ENCODE measurements around the gene NEIL1. TPM values are rescaled to one million over a fixed set of nuclear protein-coding genes. Genes with fewer than 3 reads are reported as not detected.
A peak's percentile ranks its signal among the peaks of the same experiment; 100 is the strongest.

The NEIL1 gene
- total RNA-seq, 2 experiments from 2014 or later, result 2.8 to 3.2 TPM

GRCh38 chr15:75350601-75351361 lies 3.9 kb downstream of the NEIL1 start:
- H3K9me3 Mint-ChIP-seq (ENCODE audit: insufficient read depth), result peaks cover 19% of the 10 kb centered on the region
- ChIA-PET CTCF (interaction anchor here (6.9 kb wide), 1 partner anchor 17 kb away, joined by 36 read pairs; the partner anchor contains the start of gene MAN2C1), POLR2A (interaction anchor here (1.3 kb wide), 1 partner anchor 18 kb away, joined by 6 read pairs; the partner anchor contains the start of gene MAN2C1)
- H3K4me1 Mint-ChIP-seq (ENCODE audit: low read depth), result peaks cover 37% of the 10 kb centered on the region
- H3K36me3 Mint-ChIP-seq (ENCODE audit: low read depth), result peaks cover 57% of the 10 kb centered on the region
- peak overlapping the region; percentile 99 for H3K27ac Mint-ChIP-seq
- ATAC-seq, result no peak
- H3K4me3 Mint-ChIP-seq, result peak overlapping the region; percentile 64
- DNase-seq, result no peak
- peaks cover 14% of the 10 kb centered on the region for H3K27me3 Mint-ChIP-seq (ENCODE audit: low read depth)

GRCh38 chr15:75352186-75353080 lies 5.6 kb downstream of the NEIL1 start:
- ChIA-PET POLR2A (interaction anchor here (1.6 to 2.5 kb wide), 2 partner anchors 16 to 101 kb away, joined by 3 to 9 read pairs; partner anchors contain the start of gene MAN2C1), CTCF (interaction anchor here (6.9 kb wide), 1 partner anchor 15 kb away, joined by 36 read pairs; the partner anchor contains the start of gene MAN2C1)
- no peak overlapping the region for H3K27ac Mint-ChIP-seq
- peaks cover 28% of the 10 kb centered on the region for H3K4me1 Mint-ChIP-seq (ENCODE audit: low read depth)
- no peak for ATAC-seq
- no peak for DNase-seq
- H3K36me3 Mint-ChIP-seq (ENCODE audit: low read depth), result peaks cover 57% of the 10 kb centered on the region
- H3K4me3 Mint-ChIP-seq, result no peak overlapping the region
- peaks cover 5% of the 10 kb centered on the region for H3K27me3 Mint-ChIP-seq (ENCODE audit: low read depth)
- peaks cover 15% of the 10 kb centered on the region for H3K9me3 Mint-ChIP-seq (ENCODE audit: insufficient read depth)

DNA sequence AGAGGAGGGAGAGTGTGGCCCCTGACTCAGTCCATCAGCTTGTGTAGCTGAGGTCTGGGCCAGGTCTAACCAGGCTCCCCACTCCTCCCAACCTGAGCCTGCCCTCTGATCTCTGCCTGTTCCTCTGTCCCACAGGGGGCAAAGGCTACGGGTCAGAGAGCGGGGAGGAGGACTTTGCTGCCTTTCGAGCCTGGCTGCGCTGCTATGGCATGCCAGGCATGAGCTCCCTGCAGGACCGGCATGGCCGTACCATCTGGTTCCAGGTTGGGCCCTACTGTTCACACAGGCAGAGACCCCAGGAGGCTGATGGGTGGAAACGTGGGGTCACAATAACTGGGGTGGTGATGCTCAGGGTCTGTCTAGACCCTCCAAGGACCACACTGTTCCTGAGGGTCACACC lies 6.8 kb downstream of the NEIL1 start:
- Mint-ChIP-seq H3K36me3 (ENCODE audit: low read depth) (peaks cover 56% of the 10 kb centered on the region), H3K9me3 (ENCODE audit: insufficient read depth) (peaks cover 15% of the 10 kb centered on the region), H3K4me3 (no peak overlapping the region), H3K27me3 (ENCODE audit: low read depth) (peaks cover 5% of the 10 kb centered on the region), H3K4me1 (ENCODE audit: low read depth) (peaks cover 23% of the 10 kb centered on the region), H3K27ac (no peak overlapping the region)
- CTCF ChIA-PET, result interaction anchor here (6.9 kb wide), 1 partner anchor 14 kb away, joined by 36 read pairs; the partner anchor contains the start of gene MAN2C1
- no peak for ATAC-seq
- POLR2A ChIA-PET, result interaction anchor here (0.5 to 2.5 kb wide), 4 partner anchors 15 to 288 kb away, joined by 3 to 9 read pairs (median 4); partner anchors contain the start of gene MAN2C1
- DNase-seq, result no peak

DNA sequence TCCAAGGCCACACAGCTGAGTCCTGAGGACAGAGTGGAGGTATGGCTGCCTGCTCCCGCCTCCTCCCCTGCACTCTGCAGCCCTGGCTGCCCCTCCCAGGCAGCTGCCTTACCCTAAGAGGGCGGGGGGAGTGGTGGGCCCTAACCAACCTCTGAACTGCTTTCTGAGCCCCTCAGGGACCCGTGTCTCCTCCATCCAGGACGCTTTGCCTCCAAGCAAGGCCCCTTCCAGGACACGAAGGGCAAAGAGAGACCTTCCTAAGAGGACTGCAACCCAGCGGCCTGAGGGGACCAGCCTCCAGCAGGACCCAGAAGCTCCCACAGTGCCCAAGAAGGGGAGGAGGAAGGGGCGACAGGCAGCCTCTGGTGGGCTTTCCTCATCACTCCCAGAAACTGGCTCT lies 7.6 kb downstream of the NEIL1 start:
- CTCF ChIA-PET, result interaction anchor here (0.7 to 6.9 kb wide), 2 partner anchors 13 to 15 kb away, joined by 3 to 36 read pairs; partner anchors contain the start of gene MAN2C1
- H3K9me3 Mint-ChIP-seq (ENCODE audit: insufficient read depth), result peaks cover 15% of the 10 kb centered on the region
- H3K27me3 Mint-ChIP-seq (ENCODE audit: low read depth), result peaks cover 3% of the 10 kb centered on the region
- H3K4me3 Mint-ChIP-seq, result no peak overlapping the region
- peaks cover 18% of the 10 kb centered on the region for H3K4me1 Mint-ChIP-seq (ENCODE audit: low read depth)
- POLR2A ChIA-PET, result interaction anchor here (0.9 to 2.5 kb wide), 3 partner anchors 14 to 19 kb away, joined by 3 to 9 read pairs (median 3); partner anchors contain the start of genes COMMD4 and MAN2C1
- no peak for ATAC-seq
- H3K27ac Mint-ChIP-seq, result no peak overlapping the region
- DNase-seq, result no peak
- H3K36me3 Mint-ChIP-seq (ENCODE audit: low read depth), result peaks cover 50% of the 10 kb centered on the region

DNA sequence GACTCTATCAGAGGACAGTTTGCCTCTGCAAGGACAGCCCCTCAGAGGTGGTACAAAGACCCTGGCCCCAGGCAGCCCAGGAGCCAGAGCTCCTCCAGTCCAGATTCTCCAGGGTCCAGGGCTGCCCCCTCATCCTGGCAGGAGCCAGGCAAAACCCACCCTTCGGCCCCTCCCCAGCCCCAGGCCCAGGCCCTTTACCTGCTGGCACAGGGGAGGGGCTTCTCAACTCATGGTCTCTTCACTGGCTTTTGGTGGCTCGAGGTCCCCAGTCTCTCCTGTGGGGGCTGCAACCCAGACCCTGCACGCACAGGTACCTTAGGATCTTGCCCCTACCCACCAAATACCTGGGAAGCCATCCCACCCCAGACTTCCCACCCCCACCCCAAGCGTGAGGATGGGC lies 8.5 kb downstream of the NEIL1 start:
- DNase-seq, result no peak
- Mint-ChIP-seq H3K9me3 (ENCODE audit: insufficient read depth) (peaks cover 7% of the 10 kb centered on the region), H3K27me3 (ENCODE audit: low read depth) (no peaks in the 10 kb centered on the region), H3K27ac (no peak overlapping the region), H3K4me1 (ENCODE audit: low read depth) (peaks cover 9% of the 10 kb centered on the region), H3K36me3 (ENCODE audit: low read depth) (peaks cover 43% of the 10 kb centered on the region), H3K4me3 (no peak overlapping the region)
- ATAC-seq, result no peak
- POLR2A ChIA-PET, result interaction anchor here (0.9 kb wide), 1 partner anchor 13 kb away, joined by 3 read pairs; the partner anchor contains the start of gene MAN2C1
- CTCF ChIA-PET, result interaction anchor here (0.7 to 6.9 kb wide), 2 partner anchors 12 to 14 kb away, joined by 3 to 36 read pairs; partner anchors contain the start of gene MAN2C1

DNA sequence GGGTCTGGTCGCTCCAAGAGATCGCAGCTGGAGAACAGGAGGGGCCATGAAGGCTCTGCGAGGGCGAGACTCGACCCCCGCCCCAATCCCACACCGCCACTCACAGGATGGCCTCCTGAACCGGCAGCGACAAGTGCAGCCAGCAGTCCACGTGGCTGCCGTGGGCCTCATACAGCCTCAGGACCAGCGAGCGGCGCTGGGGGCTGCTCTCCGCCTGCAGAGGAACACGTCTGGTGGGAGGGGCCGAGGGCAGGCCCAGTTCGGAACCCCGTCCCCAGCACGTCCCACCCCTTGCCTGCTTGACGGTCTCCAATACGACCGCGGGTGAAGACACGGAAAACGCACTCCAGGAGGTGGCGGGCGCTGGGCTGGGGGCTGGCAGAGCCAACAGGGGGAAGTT lies 9.2 kb downstream of the NEIL1 start:
- no peak for ATAC-seq
- peaks cover 2% of the 10 kb centered on the region for H3K4me1 Mint-ChIP-seq (ENCODE audit: low read depth)
- H3K9me3 Mint-ChIP-seq (ENCODE audit: insufficient read depth), result peaks cover under 1% of the 10 kb centered on the region
- ChIA-PET POLR2A (no interaction called here), CTCF (interaction anchor here (1.4 kb wide), 1 partner anchor 12 kb away, joined by 4 read pairs; no protein-coding TSS in a partner anchor)
- no peak overlapping the region for H3K4me3 Mint-ChIP-seq
- no peak for DNase-seq
- H3K36me3 Mint-ChIP-seq (ENCODE audit: low read depth), result peaks cover 39% of the 10 kb centered on the region
- H3K27ac Mint-ChIP-seq, result no peak overlapping the region
- no peaks in the 10 kb centered on the region for H3K27me3 Mint-ChIP-seq (ENCODE audit: low read depth)

DNA sequence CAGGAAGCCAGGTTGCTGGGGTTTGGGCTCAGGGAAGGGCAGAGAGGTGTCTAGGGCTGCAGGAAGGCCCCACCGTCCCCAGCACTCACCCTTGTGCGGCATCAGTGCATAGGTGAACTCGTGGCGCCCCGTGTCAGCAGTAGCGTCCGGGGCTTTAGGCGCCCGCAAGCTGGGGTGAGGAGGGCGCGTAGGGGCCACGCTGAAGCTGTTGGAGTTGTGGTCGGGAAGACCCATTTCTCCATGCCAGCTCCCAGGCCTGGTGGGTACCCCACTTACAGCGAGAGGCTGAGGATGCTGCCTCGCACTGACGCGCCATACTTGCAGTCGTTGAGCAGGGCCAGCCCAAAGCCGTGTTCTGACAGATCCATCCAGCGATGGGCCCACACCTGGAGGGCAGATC lies 9.7 kb downstream of the NEIL1 start:
- no peaks in the 10 kb centered on the region for H3K9me3 Mint-ChIP-seq (ENCODE audit: insufficient read depth)
- ChIA-PET CTCF (interaction anchor here (1.4 kb wide), 1 partner anchor 11 kb away, joined by 4 read pairs; no protein-coding TSS in a partner anchor), POLR2A (interaction anchor here (1.0 kb wide), 1 partner anchor 11 kb away, joined by 5 read pairs; the partner anchor contains the start of gene MAN2C1)
- no peak overlapping the region for H3K4me3 Mint-ChIP-seq
- no peak overlapping the region for H3K27ac Mint-ChIP-seq
- H3K4me1 Mint-ChIP-seq (ENCODE audit: low read depth), result no peaks in the 10 kb centered on the region
- H3K36me3 Mint-ChIP-seq (ENCODE audit: low read depth), result peaks cover 35% of the 10 kb centered on the region
- no peak for ATAC-seq
- no peaks in the 10 kb centered on the region for H3K27me3 Mint-ChIP-seq (ENCODE audit: low read depth)
- DNase-seq, result no peak

GRCh38 chr15:75357976-75358673 lies 11.3 kb downstream of the NEIL1 start:
- POLR2A ChIA-PET, result no interaction called here
- no peaks in the 10 kb centered on the region for H3K27me3 Mint-ChIP-seq (ENCODE audit: low read depth)
- ATAC-seq, result no peak
- no peak overlapping the region for H3K27ac Mint-ChIP-seq
- H3K9me3 Mint-ChIP-seq (ENCODE audit: insufficient read depth), result no peaks in the 10 kb centered on the region
- CTCF ChIA-PET, result no interaction called here
- H3K36me3 Mint-ChIP-seq (ENCODE audit: low read depth), result peaks cover 24% of the 10 kb centered on the region
- H3K4me3 Mint-ChIP-seq, result no peak overlapping the region
- DNase-seq, result no peak
- H3K4me1 Mint-ChIP-seq (ENCODE audit: low read depth), result no peaks in the 10 kb centered on the region

- no peak for ATAC-seq
- Mint-ChIP-seq H3K36me3 (ENCODE audit: low read depth) (peaks cover 21% of the 10 kb centered on the region), H3K27me3 (ENCODE audit: low read depth) (no peaks in the 10 kb centered on the region), H3K4me1 (ENCODE audit: low read depth) (no peaks in the 10 kb centered on the region), H3K9me3 (ENCODE audit: insufficient read depth) (no peaks in the 10 kb centered on the region), H3K27ac (no peak overlapping the region), H3K4me3 (no peak overlapping the region)
- CTCF ChIA-PET, result no interaction called here
- POLR2A ChIA-PET, result no interaction called here
- no peak for DNase-seq
Measured at GRCh38 chr15:75358771-75359536, 12.1 kb downstream of the NEIL1 start.

DNA sequence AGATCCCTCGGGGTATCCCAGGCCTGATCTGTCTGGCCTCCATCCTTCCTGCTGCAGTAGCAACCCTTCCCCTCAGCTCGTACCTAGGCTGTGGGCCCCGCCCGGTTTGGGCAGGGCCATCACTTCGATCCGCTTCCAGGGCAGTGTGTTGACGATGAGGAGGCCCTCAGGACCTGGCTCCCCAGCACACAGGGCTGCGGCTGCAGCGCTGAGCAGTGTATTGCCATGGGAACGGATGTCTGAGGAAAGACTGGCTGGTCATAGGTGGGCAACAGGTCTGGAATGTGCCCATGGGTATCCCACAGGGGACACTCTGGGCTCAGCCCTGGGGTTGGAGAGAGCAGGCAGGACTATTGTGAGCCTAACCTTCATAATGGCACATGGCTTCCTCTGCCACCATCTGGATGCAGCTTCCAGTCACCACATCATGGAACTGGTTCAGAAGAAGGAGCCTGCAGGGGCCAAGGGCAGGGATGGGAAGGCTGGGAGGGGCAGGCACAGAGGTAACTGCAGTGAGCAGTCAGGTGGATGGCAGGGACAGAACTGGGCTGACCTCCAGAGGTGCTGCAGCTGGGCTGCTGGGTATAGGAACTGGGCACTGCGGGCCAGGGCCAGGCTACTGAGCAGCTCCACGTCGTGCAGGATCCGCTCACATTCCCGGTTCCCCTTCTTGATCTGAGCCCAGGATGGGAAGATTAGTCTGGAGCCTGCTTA lies 12.9 kb downstream of the NEIL1 start:
- ChIA-PET CTCF (no interaction called here), POLR2A (interaction anchor here (0.5 to 0.6 kb wide), 2 partner anchors 12 to 92 kb away, joined by 3 read pairs; partner anchors contain the start of gene SIN3A)
- H3K9me3 Mint-ChIP-seq (ENCODE audit: insufficient read depth), result no peaks in the 10 kb centered on the region
- H3K4me3 Mint-ChIP-seq, result no peak overlapping the region
- H3K27me3 Mint-ChIP-seq (ENCODE audit: low read depth), result no peaks in the 10 kb centered on the region
- DNase-seq (no peak), ATAC-seq (no peak)
- no peaks in the 10 kb centered on the region for H3K4me1 Mint-ChIP-seq (ENCODE audit: low read depth)
- no peak overlapping the region for H3K27ac Mint-ChIP-seq
- H3K36me3 Mint-ChIP-seq (ENCODE audit: low read depth), result peaks cover 20% of the 10 kb centered on the region

Data from activated CD8-positive, alpha-beta T cell treated with anti-CD3 and anti-CD28 coated beads, Interleukin-2, amount 10 ng/mL, durations not matched to agents 7 days and 5 days (primary cell).